ENCODE data around the gene RBFOX2.

Gene RBFOX2

DNA sequence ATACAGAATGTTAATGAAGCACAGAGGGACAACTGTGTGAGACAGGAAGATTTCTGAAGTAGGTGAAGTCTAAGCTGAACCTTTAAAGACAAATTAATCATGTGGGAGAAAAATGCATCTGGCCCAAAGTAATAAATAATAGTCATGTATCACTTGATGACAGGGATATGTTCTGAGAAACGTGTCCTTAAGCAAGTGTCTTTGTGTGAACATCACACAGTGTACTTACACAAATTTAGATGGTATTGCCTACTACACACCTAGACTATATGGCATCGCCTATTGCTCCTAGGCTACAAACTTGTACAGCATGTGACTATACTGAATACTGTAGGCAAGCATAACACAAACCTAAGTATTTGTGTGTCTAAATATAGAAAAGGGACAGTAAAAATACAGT lies 198.3 kb downstream of the RBFOX2 start:
- TF ChIP-seq POLR2A (IDR thresholded peaks at IDR 0.05; ENCODE audit: extremely low read depth, insufficient read length): no peak
- DNase-seq (ENCODE audit: low read depth): no peak
- no peak overlapping the region for H3K4me3 ChIP-seq (ENCODE audit: low read depth, low read length)

DNA sequence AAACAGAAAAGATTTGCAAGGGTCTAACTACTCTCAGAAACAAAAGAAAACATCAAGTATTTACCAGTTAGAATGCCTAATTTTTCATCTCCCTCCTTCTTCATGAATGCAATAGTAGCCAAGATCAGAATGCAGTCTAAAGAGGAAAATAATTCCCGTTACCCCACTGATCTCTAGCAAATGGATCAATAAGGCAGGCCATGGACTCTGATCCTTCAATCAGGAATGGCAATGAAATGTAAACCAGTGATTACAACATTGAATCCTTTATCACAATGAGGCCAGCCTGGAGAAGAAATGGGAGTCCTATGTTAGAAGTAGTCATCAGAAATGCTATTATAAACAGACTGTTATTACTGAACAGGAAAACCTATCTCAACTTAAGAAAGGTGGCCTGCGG lies 204.4 kb downstream of the RBFOX2 start:
- no peak overlapping the region for H3K4me3 ChIP-seq (ENCODE audit: low read depth, low read length)
- TF ChIP-seq, protein P1, sequence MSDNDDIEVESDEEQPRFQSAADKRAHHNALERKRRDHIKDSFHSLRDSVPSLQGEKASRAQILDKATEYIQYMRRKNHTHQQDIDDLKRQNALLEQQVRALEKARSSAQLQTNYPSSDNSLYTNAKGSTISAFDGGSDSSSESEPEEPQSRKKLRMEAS (IDR thresholded peaks at IDR 0.05; ENCODE audit: low read depth, low read length): no peak
- TF ChIP-seq, protein P2, sequence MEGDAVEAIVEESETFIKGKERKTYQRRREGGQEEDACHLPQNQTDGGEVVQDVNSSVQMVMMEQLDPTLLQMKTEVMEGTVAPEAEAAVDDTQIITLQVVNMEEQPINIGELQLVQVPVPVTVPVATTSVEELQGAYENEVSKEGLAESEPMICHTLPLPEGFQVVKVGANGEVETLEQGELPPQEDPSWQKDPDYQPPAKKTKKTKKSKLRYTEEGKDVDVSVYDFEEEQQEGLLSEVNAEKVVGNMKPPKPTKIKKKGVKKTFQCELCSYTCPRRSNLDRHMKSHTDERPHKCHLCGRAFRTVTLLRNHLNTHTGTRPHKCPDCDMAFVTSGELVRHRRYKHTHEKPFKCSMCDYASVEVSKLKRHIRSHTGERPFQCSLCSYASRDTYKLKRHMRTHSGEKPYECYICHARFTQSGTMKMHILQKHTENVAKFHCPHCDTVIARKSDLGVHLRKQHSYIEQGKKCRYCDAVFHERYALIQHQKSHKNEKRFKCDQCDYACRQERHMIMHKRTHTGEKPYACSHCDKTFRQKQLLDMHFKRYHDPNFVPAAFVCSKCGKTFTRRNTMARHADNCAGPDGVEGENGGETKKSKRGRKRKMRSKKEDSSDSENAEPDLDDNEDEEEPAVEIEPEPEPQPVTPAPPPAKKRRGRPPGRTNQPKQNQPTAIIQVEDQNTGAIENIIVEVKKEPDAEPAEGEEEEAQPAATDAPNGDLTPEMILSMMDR (IDR thresholded peaks at IDR 0.05; ENCODE audit: low read depth, low read length): no peak
- TF ChIP-seq MYC (IDR thresholded peaks at IDR 0.05; ENCODE audit: low read depth, low read length): no peak
- no peak for TF ChIP-seq POLR2A (IDR thresholded peaks at IDR 0.05; ENCODE audit: extremely low read depth, insufficient read length)
- no peak for DNase-seq (ENCODE audit: low read depth)

DNA sequence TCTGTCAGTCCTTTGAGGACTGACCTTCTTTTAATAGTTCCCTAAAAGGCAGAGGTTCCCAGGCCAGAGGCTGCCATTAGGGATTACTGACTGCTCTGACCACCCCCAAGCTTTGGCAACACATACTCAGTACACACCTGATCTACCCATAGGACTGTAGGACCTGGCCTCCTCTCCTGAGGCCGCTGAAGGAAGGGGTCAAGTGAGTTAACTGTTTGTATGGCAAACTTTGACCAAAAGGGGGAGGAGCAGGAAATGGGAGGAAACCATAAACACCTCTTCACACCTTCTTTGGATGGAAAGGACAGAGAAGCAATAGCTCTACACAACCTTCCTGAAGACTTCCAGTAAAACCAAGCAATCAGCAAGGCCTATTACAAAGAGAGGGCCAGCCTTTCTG lies 207.0 kb downstream of the RBFOX2 start:
- no peak for TF ChIP-seq MYC (IDR thresholded peaks at IDR 0.05; ENCODE audit: low read depth, low read length)
- TF ChIP-seq, protein P2 (IDR thresholded peaks at IDR 0.05; ENCODE audit: low read depth, low read length): no peak
- TF ChIP-seq, protein P1 (IDR thresholded peaks at IDR 0.05; ENCODE audit: low read depth, low read length): no peak
- TF ChIP-seq POLR2A (IDR thresholded peaks at IDR 0.05; ENCODE audit: extremely low read depth, insufficient read length): no peak
- no peak overlapping the region for H3K4me3 ChIP-seq (ENCODE audit: low read depth, low read length)
- DNase-seq (ENCODE audit: low read depth): no peak

DNA sequence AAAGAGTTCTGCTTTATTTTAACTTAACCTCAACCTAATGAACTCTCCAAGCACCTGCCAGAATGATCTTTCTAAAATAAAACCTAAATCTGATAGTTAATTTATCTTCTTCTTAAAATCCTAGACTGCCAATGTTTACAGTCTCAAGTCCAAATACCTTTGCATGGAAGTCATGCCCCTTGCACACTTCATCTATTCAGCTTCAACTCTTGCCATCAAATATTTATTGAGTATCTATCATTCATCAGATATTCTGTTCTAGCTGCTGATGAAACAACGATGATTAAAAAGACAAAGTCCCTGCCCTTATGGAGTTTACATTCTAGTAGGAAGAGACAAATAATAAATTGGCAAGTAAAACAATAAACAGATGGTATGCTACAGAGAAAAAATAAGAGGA lies 209.2 kb downstream of the RBFOX2 start:
- TF ChIP-seq, protein P1 (IDR thresholded peaks at IDR 0.05; ENCODE audit: low read depth, low read length): no peak
- TF ChIP-seq, protein P2 (IDR thresholded peaks at IDR 0.05; ENCODE audit: low read depth, low read length): no peak
- TF ChIP-seq POLR2A (IDR thresholded peaks at IDR 0.05; ENCODE audit: extremely low read depth, insufficient read length): no peak
- no peak for TF ChIP-seq MYC (IDR thresholded peaks at IDR 0.05; ENCODE audit: low read depth, low read length)
- no peak overlapping the region for H3K4me3 ChIP-seq (ENCODE audit: low read depth, low read length)
- no peak for DNase-seq (ENCODE audit: low read depth)

DNA sequence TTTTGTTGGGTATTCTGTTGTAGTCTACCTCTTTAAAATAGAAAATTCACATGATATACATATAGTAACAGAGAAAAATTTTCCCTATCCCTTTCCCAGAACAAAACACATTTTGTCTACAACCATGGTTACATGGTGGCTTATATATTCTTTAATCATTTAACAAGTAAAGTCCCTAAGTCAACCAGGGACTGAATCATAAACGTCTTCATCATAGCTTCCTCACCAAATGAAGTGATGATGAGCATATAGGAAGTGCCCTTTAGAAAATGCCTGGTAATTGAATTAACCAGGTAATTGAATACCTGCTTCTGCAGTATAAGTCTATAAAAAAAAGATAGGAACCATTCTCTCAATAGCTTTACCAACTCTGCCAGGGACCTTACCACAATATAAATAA lies 209.7 kb downstream of the RBFOX2 start:
- H3K4me3 ChIP-seq (ENCODE audit: low read depth, low read length): no peak overlapping the region
- no peak for DNase-seq (ENCODE audit: low read depth)

DNA sequence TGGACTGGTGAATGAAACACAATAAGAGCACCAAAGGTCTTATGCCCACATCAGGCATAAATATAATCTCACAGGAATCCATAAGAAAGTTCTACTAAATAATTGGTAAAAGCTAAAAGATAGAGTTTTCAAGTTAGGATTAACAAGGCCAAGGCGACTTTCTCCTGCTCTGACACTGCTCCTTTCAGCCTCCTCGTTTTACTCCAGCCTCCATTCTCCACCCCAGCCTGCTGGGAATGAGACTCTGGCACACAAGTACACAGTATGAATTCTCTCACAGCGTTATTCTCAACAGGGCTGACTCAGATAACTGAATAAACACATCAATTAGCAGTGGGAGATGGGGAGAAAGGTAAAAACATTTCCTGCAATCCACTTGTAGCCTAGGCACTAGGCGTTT lies 216.0 kb downstream of the RBFOX2 start:
- no peak for DNase-seq (ENCODE audit: low read depth)
- TF ChIP-seq POLR2A (IDR thresholded peaks at IDR 0.05; ENCODE audit: extremely low read depth, insufficient read length): no peak
- TF ChIP-seq, protein P1 (IDR thresholded peaks at IDR 0.05; ENCODE audit: low read depth, low read length): no peak
- H3K4me3 ChIP-seq (ENCODE audit: low read depth, low read length): no peak overlapping the region

More for the DNA sequence above, 209.7 kb downstream of the RBFOX2 start:
- TF ChIP-seq POLR2A (IDR thresholded peaks at IDR 0.05; ENCODE audit: extremely low read depth, insufficient read length) (no peak), MYC (IDR thresholded peaks at IDR 0.05; ENCODE audit: low read depth, low read length) (no peak)
- TF ChIP-seq, protein P1 (IDR thresholded peaks at IDR 0.05; ENCODE audit: low read depth, low read length): no peak
- TF ChIP-seq, protein P2 (IDR thresholded peaks at IDR 0.05; ENCODE audit: low read depth, low read length): no peak

DNA sequence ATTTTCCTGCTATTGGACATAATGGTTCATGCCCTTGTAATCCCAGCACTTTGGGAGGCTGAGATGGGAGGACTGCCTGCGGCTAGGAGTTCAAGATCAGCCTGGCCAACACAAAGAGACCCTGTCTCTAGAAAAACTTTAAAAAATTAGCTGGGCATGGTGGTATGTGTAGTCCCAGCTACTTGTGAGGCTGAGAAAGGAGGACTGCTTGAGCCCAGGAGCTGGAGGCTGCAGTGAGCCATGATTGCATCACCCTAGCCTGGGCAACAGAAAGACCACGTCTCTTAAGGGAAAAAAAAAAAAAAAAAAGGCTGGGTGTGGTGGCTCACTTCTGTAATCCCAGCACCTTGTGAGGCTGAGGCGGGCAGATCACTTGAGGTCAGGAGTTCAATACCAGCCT lies 217.0 kb downstream of the RBFOX2 start:
- DNase-seq (ENCODE audit: low read depth): peak; percentile 11
- no peak for TF ChIP-seq MYC (IDR thresholded peaks at IDR 0.05; ENCODE audit: low read depth, low read length)
- TF ChIP-seq, protein P1 (IDR thresholded peaks at IDR 0.05; ENCODE audit: low read depth, low read length): no peak
- no peak for TF ChIP-seq POLR2A (IDR thresholded peaks at IDR 0.05; ENCODE audit: extremely low read depth, insufficient read length)
- TF ChIP-seq, protein P2 (IDR thresholded peaks at IDR 0.05; ENCODE audit: low read depth, low read length): no peak
- H3K4me3 ChIP-seq (ENCODE audit: low read depth, low read length): no peak overlapping the region
